HG02970 (cell line): ENCODE results near the gene GNMT.

Experiments
- ATAC-seq: cut with Tn5 transposase; IDR thresholded peaks from one replicate; pipeline ENCODE4 v1.9.1; 2021; ENCODE audit warnings: mild to moderate bottlenecking, moderate library complexity, moderate number of reproducible peaks; ENCODE audit not compliant: unreplicated experiment, low FRiP score

GNMT gene

DNA sequence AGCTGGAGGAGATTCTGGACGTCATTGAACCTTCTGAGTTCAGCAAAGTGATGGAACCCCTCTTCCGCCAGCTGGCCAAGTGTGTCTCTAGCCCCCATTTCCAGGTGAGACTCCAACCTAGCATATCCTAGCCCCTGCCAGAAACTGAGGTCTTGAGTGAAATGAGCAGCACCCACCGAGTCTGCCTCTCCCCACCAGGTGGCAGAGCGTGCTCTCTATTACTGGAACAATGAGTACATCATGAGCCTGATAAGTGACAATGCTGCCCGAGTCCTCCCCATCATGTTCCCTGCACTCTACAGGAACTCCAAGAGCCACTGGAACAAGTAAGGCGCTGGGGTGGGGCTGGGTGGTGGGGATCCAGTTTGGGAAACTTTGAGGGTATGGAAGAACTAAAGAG, 48.6 kb downstream of the GNMT start:
- no peak for ATAC-seq

DNA sequence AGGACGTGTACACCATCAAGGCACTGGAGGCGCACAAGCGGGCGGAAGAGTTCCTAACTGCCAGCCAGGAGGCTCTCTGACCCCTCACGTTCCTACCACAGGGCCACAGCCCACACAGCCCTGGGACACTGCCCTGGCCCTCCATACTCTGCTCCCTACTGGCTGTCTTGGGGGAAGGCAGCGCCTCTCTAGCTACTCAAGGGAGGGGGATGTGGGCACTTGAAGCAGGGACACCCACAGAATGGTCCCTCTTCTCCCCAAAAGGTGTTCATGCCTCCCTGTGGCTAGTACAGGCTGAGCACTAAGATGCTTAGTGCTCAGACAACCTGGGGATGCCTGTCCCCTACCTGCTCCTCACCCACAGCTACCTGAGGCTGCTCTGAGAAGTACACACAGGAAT, 50.7 kb downstream of the GNMT start:
- ATAC-seq, result no peak

DNA sequence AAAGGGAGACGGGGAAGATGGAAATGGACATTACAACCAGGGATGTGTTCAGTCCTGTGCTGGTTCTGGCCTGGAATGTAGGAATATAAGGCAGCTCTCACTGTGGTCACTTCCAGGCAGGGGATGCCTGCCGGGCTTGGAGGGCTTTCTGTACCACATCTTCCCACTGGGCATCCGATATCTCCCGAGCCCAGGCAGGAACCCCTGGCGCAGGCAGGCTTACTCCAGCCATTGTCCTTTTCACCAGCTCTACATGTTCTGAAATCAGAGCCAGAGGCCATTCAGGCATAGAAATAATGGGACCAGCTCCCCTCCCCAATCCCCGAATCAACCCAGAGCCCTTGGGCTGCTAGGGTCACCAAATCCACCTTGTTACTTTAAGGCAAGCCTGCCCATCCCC, 51.8 kb downstream of the GNMT start:
- no peak for ATAC-seq

DNA sequence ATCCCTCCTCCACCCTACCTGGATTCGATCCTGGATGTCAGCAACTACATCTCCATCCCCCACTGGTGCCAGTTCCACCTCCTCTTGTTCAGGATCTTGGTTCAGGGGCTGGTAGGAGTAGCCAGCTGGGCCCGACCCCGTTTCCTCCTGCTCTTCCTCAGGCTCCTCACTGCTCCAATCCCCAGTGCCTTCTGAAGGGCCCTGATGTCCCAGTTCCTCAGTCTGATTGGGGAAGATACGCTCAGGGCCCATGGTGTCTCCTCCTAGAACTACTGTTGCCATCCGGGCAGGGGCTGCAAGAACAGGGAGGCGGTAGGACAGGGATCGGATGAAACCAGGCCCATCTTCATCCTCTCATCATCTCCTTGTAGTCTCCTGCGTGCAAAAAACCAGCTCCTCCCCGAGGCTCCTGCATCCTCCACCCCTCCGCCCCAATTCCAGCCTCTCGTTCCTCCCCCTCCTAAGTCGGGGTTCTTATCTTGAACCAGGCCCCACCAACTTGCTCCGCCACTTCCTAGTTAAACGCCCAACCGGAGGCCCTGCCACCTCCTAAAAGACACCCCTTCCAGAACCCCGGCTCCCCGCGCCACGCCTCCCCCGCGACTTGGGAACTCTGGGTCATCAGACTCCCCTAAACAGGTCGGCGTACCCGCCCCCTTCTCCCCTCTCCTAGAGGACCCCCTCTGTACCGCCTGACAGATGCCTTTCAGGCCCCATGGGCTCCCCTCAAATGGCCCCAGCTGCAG, 52.7 kb downstream of the GNMT start:
- ATAC-seq, result peak; percentile 0
